Measurements from ENCODE around the gene GRIFIN.
A peak's percentile ranks its signal among the peaks of the same experiment; 100 is the strongest.
"Not testable (repeated sequence)": the region's sequence is repeated elsewhere in the genome, so short reads cannot be mapped to it uniquely, and the experiment has no call there.

Gene GRIFIN

GRCh38 chr7:2477447-2478398, 1.5 kb upstream of the GRIFIN start:
- DNase-seq = peak; percentile 84

GRCh38 chr7:2476776-2477446, 713 bp upstream of the GRIFIN start:
- DNase-seq = no peak

GRCh38 chr7:2475678-2476015, 551 bp downstream of the GRIFIN start:
- no peak for DNase-seq

GRCh38 chr7:2474813-2475677, 1.2 kb downstream of the GRIFIN start:
- DNase-seq = no peak

GRCh38 chr7:2474224-2474623, 2.0 kb downstream of the GRIFIN start:
- DNase-seq = no peak

- DNase-seq = no peak
Measured at GRCh38 chr7:2473496-2474180, 2.6 kb downstream of the GRIFIN start.

GRCh38 chr7:2472739-2473138, 3.5 kb downstream of the GRIFIN start:
- DNase-seq = peak; percentile 73

GRCh38 chr7:2471396-2471795, 4.8 kb downstream of the GRIFIN start:
- no peak for DNase-seq

- DNase-seq = no peak
Measured at GRCh38 chr7:2471022-2471329, 5.2 kb downstream of the GRIFIN start.

- DNase-seq = no peak
Measured at GRCh38 chr7:2470204-2471021, 5.8 kb downstream of the GRIFIN start.

GRCh38 chr7:2469460-2470203, 6.6 kb downstream of the GRIFIN start:
- not testable (repeated sequence) for DNase-seq

- no peak for DNase-seq
Measured at GRCh38 chr7:2468227-2468626, 8.0 kb downstream of the GRIFIN start.

GRCh38 chr7:2466675-2467074, 9.5 kb downstream of the GRIFIN start:
- DNase-seq = no peak

- DNase-seq = no peak
Measured at GRCh38 chr7:2465928-2466327, 10.3 kb downstream of the GRIFIN start.

GRCh38 chr7:2462731-2463130, 13.5 kb downstream of the GRIFIN start:
- DNase-seq = no peak

- DNase-seq = no peak
Measured at GRCh38 chr7:2461268-2462026, 14.8 kb downstream of the GRIFIN start.

- no peak for DNase-seq
Measured at GRCh38 chr7:2460641-2461040, 15.6 kb downstream of the GRIFIN start.

GRCh38 chr7:2460188-2460587, 16.0 kb downstream of the GRIFIN start:
- DNase-seq = no peak

GRCh38 chr7:2459674-2460073, 16.5 kb downstream of the GRIFIN start:
- no peak for DNase-seq

GRCh38 chr7:2453849-2454248, 22.3 kb downstream of the GRIFIN start:
- not testable (repeated sequence) for DNase-seq

All from eye (tissue), 1 donor.